GM21717 (cell line): ENCODE data around the gene FAM25G.

ENCODE experiments used
- ATAC-seq: cut with Tn5 transposase; IDR thresholded peaks from one replicate; pipeline ENCODE4 v1.9.1; 2021; ENCODE audit warnings: mild to moderate bottlenecking, moderate library complexity; ENCODE audit not compliant: unreplicated experiment

The FAM25G gene

GRCh38 chr10:47449102-47449978 lies 42.2 kb downstream of the FAM25G start:
- no peak for ATAC-seq

DNA sequence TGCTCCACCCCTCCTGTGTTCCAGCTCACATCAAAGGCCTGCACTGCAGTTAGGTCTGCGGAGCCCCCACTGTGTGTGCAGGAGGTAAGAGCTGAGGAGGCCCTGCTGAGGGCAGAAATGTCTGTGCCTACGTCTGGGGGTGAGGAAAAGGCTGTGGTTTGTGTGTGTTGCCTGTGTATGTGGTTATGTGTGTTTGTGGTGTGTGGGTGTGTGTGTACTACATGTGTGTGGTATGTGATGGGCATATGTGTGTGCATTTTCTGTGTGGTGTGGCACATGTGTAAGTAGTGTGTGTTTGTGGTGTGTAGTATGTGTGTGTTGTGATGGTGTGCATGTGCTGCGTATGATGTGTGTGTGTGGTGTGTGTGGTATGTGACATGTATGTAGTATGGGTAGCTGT lies 43.8 kb downstream of the FAM25G start:
- no peak for ATAC-seq

GRCh38 chr10:47447209-47447608 lies 44.3 kb downstream of the FAM25G start:
- no peak for ATAC-seq

- ATAC-seq = no peak
These were observed 45.8 kb downstream of the FAM25G start for GRCh38 chr10:47445720-47446119.

DNA sequence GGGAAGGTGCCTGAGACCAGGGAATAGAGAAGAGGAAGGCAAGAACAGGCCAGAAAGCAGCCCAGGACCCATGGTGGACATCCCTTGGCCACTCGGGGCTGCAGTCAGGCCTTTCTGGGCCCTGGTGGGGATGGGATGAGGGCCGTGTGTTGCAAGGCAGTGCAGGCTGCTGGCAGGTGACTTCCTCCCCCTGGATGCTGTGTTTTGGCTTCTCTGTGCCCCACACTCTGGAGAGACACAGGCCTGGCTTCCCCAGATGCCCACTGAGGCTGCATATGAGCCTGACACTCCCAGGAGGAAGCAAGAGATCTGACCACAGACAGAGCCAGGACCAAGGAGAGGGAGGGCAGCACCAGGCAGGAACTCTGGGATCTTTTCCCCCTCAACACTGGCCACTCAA lies 47.5 kb downstream of the FAM25G start:
- ATAC-seq = no peak

DNA sequence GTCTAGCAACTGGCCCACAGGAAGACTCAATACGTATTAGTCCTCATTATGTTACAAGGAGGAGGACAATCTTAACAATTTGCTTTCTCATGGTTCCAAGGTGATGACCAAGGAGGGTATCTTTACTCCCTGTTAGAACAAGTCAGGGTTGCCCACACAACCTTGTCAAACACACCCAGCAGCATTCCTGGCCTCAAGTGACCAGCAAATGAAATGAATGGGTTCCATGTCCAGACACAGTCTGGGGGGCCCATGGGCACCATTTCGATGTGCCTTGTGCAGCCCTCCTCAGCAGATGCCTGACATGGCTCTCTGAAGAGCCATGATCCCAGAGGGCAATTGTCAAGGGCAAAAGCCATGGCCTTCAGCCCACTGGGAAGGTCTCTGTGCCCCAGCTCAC lies 48.4 kb downstream of the FAM25G start:
- ATAC-seq = no peak

DNA sequence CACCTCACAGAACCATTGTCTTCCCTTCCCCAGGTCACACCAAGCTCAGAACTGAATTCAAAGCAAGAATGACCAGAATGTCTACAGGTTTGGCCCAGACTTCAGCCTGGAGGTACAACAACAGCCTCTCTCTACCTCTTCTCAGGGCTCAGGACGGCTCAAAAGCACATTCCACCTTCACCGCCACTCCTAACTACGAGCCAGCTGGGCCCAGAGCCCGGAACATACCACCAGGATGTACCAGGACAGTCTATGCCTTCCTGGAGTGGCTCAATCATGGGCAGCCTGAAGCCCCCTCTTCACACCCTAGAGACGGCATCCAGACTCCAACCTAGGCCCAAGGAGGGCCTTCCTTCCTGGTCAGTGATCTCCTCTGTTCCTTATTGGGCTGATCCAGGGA lies 49.1 kb downstream of the FAM25G start:
- no peak for ATAC-seq

DNA sequence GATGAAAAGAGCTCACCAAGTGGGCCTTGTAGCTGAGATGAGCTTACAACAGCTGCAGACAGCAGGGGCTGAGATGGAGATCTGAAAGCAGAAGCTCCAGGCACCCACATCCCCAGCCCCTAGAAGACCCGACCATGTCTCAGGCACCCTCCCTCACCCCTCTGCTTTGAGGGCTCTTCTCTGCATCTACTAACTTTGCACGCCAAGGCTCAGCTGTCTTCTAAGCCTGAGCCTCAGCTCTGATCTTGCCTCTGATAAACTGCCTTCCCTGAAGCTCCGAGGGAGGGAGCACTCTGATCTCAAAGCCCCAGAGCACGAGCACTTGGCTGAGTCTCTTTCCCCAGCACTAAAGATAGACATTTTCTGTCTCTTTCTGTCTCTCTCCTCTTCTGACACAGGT lies 49.6 kb downstream of the FAM25G start:
- ATAC-seq = no peak

GRCh38 chr10:47440207-47440606 lies 51.3 kb downstream of the FAM25G start:
- ATAC-seq = no peak

DNA sequence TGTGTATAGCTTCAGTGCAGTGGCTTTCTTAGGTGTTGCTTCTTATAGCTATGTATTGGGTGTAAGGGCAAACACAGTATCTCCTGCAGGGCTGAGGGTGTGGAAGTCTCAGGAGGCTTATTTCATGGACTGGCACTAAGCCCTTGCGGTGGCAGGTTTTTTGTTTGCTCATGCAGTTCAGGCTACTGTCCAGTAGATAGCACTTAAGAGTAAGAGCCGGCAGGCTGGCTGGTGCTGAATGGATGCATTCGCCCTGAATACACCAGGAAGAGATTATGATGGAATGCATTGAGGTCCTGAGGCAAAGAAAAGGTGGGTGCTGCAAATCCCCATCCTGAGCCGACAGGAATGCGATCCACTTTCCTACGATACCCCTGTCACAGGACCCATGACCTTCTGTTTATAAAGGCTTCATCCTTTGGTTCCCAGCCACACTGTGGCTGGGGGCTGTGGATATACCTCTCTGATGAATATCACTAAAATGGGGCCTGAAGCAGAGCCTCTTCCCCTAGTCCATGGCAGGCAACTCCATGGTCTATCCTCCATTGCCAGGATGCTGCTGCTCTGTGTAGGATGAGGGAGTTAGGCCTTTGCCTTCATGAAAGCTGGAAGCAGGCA lies 52.5 kb downstream of the FAM25G start:
- ATAC-seq = no peak
